HG03439 (cell line): ENCODE results near the gene BAG1.
A peak's percentile ranks its signal among the peaks of the same experiment; 100 is the strongest.

Experiments
- ATAC-seq: cut with Tn5 transposase; IDR thresholded peaks from one replicate; pipeline ENCODE4 v1.9.1; 2021; ENCODE audit warnings: mild to moderate bottlenecking, moderate library complexity; ENCODE audit not compliant: unreplicated experiment

Gene BAG1

DNA sequence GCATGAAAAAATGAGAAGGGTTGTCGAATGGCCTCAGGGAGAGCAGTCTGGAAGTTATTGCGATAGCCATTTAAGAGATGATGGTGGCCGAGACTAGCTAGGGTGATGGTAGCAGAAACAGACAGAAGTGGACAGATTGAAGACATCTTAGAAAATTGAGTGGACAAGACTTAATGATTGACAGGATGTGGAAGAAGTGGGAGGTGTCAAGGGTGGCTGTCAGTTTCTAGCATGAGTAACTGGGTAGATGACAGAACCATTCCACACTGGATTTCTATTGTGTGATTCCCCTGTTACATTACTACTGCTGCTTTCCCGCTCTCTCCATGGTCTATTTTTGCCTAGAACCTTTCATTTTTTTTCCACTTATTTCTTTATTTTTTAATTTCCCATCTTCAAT, 13.0 kb upstream of the BAG1 start:
- no peak for ATAC-seq

DNA sequence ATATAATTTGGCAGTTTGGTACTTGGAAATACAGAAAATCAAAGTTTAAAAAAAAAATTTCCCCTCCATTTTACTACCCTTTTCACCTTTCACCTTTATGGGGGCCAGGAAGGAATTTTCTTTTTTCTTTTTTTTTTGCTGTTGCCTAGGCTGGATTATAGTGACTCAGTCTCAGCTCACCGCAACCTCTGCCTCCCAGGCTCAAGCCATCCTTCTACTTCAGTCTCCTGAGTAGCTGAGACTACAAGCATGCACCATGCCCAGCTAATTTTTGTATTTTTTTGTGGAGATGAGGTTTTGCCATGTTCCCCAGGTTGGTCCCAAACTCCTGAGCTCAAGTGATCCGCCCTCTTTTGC, 9.4 kb upstream of the BAG1 start:
- ATAC-seq, result no peak

DNA sequence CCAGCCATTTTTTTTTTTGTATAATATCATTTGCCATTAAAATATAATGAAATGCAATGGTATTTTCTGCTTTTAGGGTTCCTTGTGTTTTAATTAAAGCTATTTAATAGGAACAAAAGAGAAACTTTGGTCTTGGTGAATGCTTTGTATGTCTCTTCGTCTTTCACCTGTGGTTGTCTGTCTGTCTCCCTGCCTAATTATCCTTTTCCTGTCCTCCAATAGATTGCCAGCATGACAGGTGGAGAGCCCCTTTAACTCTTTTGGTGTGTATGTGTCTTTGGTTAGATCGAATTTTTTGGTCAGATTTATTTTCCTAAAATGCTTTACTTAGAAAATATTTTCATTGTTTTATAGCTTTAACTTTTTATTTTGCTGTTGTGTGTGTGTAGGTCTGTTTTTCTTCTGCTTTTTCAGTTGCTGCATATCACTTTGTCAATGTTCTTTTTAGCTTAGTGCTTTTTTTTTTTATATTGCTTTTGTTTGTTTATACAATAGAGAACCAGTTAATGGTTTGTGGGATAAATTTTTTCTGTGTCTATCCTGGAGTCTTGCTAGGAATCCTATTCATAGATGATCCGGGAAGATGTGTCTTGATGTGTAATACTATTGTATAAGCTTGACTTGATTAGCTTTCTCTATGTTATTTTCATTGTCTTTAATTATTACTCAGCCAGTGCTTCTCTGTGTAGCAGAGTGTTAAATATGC, 8.9 kb upstream of the BAG1 start:
- ATAC-seq, result no peak

DNA sequence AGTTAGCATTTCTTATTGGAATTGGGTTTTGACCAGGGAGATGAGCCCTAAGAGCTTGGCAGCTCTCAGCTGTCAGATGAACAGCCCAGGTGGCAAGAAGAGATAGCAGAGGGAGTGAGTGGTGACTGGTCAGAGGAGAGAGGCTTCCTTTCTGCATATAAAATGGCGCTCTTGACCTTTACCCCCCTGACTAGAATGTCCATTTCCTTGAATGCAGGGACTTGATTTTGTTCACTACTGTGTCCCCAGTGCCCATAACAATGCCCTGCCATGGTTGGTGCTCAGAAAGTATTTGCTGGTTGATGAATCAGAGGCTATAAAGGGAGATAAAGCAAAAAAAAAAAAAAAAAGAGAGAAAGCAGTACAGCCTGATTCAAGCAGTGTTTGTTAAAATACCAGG, 7.6 kb upstream of the BAG1 start:
- ATAC-seq, result no peak

DNA sequence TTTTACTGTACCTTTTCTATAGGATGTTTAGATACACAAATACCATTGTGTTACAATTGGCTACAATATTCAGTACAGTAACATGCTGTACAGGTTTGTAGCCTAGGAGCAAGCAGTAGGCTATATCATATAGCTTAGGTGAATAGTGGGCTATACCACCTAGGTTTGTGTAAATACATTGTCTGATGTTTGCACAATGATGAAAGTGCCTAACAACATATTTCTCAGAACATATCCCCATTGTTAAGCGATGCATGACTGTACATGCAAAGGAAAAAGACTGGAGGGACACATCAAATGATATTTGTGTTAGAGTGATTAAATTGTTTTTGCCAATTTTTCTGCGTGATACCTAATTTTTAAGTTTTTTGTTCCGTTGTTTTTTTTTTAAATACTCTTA, 5.6 kb upstream of the BAG1 start:
- no peak for ATAC-seq

DNA sequence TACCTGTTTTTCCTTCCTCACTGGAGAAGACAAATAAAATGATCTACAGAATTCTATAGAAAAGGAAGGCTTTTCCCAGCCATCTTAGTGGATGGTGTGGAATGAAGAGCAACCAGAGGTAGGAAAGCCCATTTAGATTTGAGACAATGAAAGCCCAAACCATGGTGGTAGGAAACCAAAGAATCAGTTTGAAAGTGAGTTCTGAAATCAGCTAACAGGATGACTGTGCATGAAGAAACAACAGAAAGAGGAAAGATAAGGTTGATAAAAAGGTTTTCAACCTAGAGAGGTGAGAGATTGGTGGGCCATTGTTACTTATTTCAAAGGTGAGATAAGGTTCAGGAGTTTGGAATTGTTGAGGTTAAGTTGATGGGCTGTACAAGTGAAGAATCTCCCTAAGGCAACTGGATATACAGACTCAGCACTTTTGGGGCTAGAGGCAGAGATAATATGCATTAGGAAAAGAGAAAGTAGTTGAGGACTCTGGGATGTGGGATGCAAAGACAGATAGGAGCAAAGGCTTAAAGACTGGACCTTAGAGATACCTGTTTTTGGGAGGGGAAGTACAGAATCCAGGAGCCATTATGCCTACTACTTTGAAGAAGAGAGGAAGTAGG, 2.8 kb upstream of the BAG1 start:
- ATAC-seq, result no peak

DNA sequence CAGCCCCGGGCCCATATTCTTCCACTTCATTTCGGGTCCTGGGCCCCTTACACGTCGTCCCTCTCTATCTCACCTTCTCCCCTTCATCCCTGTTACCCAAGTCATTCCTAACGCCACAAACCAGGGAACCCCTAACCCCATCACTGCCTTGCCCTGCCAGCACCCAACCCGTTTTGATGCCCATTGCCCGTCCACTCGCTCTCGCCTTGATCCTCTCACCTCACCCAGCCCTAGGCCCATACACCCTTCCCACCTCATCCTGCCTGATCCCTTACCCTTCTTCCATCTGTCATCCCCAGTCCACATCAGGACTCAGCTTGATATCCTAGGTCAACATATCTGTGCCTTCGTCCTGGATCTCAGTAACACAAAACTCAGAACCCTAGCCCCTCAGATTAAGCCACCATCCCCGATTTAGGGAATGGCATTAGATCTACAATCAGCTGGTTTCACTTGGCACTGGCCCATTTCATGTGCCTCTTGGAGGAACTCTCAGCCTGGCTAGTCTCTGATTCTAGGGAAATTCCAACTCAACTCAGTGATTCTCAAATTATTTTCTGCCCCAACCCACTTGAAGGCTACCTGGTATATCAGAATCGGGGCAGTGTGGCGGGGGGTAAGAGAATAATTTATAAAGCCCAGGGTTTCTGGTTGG, 830 bp upstream of the BAG1 start:
- ATAC-seq, result no peak

DNA sequence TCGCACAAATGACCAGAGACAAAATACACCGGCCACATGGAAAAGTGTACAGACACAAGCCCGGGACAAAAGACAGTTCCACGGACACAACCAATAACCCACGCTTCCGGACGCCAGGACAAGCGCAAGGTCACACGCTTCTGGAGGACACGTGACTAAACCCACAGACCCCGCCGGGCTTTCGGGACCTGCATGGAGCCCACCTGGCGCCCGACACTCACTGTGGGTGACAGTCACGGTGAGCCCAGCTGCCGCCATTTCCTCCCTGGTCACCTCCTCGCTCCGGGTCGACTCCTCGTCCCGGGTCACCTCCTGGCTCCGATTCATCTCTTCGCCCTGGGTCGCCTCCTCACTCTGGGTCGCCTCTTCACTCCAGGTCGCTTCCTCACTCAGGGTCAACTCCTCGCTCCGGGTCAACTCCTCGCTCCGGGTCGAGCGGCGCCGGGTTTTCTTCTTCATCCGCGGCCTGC, 470 bp downstream of the BAG1 start:
- ATAC-seq, result peak; percentile 40

DNA sequence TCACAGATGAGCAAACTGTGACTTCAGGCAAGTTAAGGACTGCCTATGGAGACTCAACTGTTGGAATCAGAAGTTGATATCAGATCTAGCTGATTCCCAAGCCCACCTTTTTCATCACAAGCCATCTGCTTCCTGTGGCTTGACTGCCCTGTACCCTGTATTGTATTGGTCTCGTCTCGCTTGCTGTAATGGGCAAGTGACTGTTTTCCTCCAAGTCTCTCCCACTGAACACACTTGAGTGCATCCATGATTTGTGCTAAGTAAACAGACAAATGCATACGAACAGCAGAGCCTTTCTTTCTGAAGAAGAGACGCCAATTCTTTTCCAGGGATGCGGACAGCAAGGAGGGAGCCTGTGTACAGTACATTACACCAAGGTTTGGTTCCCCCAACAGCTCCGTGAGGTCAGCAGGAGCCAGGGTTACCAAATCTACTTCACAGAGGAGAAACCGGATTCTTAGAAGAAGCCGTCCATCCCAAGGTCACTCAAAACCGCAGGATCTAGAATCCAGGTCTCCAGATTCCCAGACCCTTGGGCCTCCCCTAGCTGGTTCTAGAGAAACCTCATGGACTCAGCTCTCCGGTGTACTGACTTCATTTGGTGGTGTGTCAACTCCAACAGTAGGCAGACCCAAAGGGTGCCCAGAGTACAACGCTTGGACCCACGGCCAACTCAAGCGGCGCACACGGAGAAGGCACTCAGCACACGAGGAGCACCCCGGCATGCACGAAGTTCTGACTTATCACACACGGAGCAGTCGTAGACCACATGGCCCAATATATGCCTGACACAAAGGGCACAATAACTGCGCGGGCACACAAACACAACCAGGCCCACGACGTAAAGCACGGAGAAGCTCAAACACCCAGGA, 1.1 kb downstream of the BAG1 start:
- no peak for ATAC-seq

DNA sequence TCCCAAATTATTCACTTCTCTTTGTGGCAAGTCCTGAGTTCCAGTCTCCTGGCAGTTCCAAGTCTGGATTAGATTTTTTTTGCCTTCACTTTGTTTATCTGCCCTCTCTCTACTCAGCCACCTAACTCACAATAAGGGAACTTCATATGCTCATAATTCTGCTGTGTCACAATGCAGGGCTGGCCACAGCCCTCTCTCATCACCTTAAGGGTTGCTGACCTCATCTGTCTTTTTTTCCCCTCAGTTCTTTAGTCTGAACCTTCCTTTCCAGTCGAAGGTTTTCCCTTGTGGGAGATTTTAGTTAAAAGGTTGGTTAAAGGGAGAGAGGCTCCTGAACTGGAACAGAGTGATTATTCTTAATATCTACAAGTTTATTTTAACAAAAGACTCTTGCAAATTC, 4.1 kb downstream of the BAG1 start:
- no peak for ATAC-seq

DNA sequence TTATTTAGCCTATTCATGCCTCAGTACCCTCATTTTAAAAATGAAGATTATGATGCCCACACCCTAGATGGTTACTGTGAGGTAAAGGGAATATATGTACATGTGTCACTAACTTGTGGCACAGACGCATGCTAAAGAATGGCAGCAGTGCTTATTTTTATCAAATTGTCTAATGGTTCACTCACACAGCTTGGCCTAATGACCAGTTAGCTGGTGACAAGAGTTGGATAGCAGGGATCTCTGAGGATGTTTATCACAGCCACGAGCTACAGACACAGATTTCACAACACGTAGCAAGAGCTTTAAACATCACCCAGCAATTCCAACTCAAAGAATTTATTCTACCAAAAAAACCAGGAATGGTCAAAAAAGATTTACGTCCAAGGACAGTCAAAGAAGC, 7.2 kb downstream of the BAG1 start:
- no peak for ATAC-seq

DNA sequence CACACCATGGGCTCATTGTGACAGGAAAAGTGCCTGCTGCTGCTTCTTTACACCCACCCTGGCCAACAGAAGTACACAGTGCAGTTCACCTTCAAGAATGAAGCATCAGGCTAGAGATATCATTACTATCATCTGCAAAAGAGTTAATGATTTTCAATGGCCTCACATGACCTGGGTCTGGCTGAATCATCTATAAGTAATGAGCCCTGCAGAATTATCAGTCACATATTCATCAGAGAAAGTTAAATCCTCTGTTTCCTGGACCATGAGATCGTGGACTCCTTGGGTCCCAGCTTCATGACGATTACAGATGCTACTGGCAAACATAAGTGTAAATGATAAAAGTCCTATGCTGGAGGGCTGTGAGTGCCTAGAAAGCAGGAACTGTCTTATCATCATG, 8.3 kb downstream of the BAG1 start:
- ATAC-seq, result no peak

DNA sequence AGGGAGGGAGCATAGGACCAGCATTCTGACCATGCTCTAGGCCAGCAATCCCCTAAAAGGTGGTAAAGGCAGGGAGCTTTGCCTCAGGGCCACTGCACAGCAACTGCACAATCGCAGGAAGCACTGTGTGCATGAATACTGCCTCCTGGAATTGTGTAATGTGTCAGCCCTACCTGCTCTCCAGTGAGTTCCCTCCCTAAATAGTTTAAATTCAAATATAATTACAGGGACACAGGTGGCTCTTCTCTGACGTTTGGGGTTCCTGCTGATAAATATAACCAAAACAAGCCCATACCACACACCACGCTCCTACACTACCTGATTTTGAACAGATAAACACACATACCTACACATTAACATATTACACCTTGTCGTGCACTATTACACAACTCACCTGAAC, 9.0 kb downstream of the BAG1 start:
- no peak for ATAC-seq

DNA sequence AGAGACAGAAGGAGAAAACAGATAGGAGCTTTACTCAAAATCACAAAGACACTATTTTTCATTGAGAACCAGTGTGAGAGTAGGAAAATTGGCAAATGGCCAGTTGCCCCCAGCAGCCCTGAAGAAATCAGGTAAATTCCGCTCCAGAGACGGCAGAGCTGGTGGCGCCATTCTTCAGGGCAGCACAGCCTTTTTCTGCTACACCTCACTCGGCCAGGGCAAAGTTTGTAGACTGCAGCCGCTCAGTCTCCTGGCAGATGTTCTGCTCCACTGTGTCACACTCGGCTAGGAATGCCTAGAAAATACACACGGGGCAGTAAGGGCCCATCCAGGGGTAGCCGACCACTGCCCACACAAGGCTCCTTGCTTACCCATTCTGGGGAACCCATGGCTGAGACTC, 9.5 kb downstream of the BAG1 start:
- no peak for ATAC-seq

DNA sequence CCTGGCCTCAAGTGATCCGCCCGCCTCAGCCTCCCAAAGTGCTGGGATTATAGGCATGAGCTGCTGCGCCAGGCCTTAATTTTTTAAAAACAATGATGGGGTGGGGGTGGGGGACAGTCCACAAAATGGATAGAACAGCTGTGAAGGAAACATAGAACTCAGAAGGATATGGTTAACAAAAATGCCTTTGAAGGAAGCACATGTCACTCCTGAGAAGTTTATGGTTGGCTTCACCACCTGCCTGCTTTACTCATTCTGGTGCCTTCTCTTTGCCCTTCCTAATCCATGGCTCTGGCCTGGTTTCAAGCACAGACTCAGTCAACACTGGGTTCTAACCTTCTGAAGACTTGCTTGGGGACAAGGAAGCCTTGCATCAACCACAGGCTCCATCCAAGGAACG, 10.3 kb downstream of the BAG1 start:
- ATAC-seq, result no peak

DNA sequence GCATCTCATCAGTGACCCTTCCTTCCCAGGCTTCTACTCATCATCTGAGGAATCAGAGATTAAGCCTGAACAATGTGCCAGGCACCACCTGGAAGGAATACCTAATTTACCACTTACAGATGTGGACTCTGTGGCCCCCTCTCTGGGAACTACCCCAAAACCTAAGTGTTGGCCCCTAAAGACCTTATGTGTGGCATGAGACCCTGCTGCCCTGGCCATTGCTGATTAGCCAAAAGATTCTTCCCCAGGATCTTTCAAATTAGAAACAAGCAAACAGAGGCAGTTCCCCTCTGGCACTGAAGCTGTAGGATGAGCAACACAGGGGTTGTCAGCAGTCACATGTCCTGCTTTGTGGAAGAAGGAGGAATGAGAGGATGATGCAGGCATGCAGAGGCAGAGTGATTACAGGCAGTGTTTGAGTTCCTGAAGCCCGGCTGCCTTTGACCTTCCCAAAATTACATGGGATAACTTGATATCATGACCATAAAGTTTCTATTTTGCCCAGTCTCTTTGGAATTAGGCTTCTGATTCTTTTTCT, 14.0 kb downstream of the BAG1 start:
- ATAC-seq, result no peak

DNA sequence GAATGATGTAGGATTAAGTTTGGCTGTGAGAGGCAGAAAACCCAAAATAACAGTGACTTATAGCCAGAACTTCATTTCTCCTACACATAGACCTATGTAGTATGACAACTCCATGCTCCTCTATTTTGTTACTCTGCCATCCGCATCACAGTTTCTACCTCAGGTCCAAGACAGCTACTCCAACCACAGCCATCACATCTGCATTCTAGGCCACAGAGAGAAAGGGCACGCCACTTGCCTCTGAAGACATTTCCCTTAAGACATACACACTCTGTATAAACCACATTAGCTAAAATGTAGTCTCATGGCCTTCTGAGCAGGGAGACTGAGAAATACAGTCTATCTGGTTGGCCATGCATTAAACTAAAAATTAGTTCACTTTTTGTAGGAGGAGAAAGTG, 14.5 kb downstream of the BAG1 start:
- ATAC-seq, result no peak

DNA sequence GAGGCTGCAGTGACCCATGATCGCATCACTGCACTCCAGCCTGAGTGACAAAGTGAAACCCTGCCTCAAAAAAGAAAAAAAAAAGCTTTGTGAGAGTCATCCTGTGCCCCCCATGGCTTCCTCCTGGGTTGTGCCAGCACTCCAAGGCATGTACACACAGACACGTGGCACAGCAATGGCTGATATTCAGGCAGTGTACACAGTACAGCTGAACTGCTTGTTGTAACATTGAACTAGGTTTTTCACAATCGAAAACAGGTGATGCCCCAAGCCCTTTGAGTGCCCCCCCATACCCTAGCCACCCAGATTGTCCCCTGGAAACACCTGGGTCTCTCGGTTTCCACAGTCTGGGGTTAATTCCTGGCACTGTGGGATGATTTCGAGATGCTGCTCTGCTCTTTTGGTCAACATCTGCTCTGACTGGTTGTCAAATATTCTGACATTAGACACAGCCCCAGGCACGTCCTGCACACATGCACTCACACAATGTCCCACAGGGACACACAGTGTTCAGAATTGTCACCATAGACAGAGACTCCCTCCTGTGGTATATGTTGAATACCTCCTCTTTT, 15.3 kb downstream of the BAG1 start:
- ATAC-seq, result peak; percentile 48

DNA sequence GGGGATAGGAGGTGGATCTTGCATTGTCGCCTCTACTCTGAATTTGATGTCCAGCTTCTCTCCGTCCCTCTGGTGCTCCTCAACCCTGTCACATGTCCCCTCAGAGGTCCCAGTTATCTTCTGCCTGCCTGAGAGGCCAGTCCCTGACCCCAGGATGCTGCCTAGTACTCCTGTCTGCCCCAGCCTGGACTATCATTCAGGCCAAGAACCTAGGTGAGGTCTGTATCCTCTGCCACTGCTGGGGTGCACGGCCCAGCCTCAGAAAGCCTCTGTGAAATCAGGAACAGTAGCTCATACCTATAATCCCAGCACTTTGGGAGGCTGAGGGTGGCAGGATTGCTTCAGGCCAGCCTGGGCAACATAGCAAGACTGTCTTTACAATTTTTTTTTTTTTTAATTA, 15.9 kb downstream of the BAG1 start:
- ATAC-seq, result peak; percentile 3

DNA sequence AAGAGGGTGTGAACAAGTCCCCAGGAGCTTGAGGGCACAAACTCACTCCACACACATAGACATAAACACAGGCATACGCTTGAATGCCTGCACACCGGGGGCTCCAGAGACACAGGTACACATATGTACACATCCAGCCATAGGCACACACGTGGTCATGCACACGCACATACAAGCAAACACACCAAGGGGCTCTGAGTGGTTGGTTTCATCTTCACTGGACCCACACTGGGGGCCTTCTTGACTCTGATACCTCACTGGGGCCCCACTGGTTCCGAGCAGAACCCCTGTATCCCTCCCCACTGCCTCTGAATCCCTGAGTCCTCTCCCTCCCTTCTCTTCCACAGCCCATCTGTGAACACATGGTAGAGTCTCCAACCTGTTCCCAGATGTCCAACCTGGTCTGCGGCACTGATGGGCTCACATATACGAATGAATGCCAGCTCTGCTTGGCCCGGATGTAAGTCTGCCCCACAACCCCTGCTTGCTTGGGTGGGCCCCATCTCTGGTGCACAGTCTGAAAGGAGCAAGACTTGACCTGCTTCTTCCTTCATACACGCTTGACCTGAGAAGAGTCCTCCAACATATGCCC, 18.1 kb downstream of the BAG1 start:
- no peak for ATAC-seq

DNA sequence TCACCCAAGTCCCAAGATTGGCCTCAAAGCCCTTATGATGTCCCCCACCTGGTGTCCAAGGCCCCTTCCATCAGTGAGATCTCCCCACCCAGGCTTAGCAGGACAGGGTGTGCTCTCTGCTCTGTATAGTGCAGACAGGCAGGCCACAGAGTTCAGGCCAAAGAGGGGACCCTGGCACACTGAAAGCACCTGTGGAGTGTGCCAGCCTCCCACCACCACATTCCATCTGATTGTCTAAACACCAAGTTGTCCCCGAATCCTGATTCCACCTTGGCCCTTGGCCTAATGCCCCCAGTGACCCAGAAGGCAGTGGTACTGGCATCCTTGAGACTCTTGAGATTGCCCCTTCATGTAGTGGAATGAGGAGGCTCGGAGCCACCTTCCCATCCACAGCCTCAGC, 19.2 kb downstream of the BAG1 start:
- no peak for ATAC-seq
